Measurements from ENCODE around the gene TRIM58. TPM values are rescaled to one million over a fixed set of nuclear protein-coding genes. Genes with fewer than 3 reads are reported as not detected.

Gene TRIM58
- polyA plus RNA-seq, 1 experiment = not detected

DNA sequence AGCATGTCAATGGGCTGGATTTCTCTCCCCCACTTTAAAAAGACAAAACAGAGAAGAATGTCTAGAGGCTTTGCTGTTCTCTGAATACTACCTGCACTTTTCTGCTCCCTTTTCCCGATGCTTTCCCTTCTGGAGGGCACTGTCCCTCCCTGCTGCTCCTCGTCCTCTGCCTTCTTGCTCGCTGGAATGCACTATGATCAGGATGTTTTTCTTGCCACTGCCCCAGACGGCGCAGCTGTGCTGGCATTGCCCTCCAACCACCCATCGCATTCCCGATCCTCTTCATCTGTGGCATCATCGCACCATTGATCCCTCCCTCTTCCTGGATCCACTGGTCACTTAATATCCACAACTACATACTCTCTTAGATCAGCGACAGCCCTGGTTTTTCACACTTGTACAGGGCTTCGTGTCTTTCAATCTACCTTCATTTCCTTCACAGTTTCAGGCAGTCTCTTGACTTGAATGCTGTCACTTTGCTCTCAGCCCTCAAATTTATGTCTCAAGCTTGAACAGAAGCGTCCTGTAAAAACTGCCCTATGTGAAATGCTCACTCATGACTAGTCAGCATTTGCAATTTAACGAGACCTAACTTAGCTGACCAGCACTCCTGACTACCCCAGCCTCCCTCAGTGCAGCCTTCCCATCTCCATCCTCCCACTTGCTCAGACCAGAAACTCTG lies 11.8 kb upstream of the TRIM58 start:
- H3K27me3 ChIP-seq (ENCODE audit: control insufficient read depth, insufficient read depth, low read length) = no peaks in the 10 kb centered on the region
- H3K4me3 ChIP-seq (ENCODE audit: low read depth, low read length) = no peak overlapping the region
- CTCF ChIA-PET = no interaction called here
- POLR2A ChIA-PET = no interaction called here
- TF ChIP-seq, protein P1, sequence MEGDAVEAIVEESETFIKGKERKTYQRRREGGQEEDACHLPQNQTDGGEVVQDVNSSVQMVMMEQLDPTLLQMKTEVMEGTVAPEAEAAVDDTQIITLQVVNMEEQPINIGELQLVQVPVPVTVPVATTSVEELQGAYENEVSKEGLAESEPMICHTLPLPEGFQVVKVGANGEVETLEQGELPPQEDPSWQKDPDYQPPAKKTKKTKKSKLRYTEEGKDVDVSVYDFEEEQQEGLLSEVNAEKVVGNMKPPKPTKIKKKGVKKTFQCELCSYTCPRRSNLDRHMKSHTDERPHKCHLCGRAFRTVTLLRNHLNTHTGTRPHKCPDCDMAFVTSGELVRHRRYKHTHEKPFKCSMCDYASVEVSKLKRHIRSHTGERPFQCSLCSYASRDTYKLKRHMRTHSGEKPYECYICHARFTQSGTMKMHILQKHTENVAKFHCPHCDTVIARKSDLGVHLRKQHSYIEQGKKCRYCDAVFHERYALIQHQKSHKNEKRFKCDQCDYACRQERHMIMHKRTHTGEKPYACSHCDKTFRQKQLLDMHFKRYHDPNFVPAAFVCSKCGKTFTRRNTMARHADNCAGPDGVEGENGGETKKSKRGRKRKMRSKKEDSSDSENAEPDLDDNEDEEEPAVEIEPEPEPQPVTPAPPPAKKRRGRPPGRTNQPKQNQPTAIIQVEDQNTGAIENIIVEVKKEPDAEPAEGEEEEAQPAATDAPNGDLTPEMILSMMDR (IDR thresholded peaks at IDR 0.05; ENCODE audit: insufficient read depth, low read depth, low read length) = no peak
- no peak for DNase-seq (ENCODE audit: low read depth)
- no peaks in the 10 kb centered on the region for H3K36me3 ChIP-seq (ENCODE audit: control insufficient read depth, insufficient read depth, low read length)

DNA sequence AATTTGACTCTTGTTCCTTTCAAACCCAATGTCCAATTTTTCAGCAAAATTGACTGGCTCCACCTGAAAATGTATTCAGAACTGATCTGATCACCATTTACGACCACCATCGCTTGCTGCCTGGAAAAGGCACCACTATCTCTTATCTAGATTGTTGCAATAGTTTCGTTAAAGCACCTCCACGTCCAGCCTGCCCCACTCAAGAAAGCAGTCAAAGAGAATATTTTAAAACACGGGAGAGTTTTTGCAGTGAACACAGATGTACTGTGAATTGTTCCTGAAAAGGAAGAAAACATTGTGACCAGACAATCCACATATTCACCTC lies 11.3 kb upstream of the TRIM58 start:
- TF ChIP-seq, protein P1 (IDR thresholded peaks at IDR 0.05; ENCODE audit: insufficient read depth, low read depth, low read length) = no peak
- H3K36me3 ChIP-seq (ENCODE audit: control insufficient read depth, insufficient read depth, low read length) = no peaks in the 10 kb centered on the region
- CTCF ChIA-PET = no interaction called here
- no peaks in the 10 kb centered on the region for H3K27me3 ChIP-seq (ENCODE audit: control insufficient read depth, insufficient read depth, low read length)
- H3K4me3 ChIP-seq (ENCODE audit: low read depth, low read length) = no peak overlapping the region
- DNase-seq (ENCODE audit: low read depth) = no peak
- POLR2A ChIA-PET = no interaction called here

DNA sequence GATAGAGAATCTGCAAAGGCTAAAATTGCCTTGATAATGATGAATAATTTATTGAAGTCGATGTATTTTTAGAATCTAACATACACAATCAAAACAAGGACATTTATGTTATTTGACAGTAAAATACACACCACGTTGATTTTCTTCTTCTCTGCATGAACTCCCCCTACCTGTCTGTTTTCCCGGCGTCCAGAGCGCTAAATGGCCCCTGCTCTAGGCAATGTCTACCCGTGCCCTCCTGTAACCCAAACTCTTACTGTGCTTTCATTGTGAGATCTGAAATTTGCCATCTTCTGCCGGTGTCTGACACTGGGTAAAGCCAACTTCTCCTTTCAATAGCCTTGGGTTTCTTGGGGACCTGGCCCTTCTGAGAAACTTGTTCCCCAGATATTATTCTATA lies 8.6 kb upstream of the TRIM58 start:
- ChIA-PET POLR2A (no interaction called here), CTCF (no interaction called here)
- DNase-seq (ENCODE audit: low read depth) = no peak

DNA sequence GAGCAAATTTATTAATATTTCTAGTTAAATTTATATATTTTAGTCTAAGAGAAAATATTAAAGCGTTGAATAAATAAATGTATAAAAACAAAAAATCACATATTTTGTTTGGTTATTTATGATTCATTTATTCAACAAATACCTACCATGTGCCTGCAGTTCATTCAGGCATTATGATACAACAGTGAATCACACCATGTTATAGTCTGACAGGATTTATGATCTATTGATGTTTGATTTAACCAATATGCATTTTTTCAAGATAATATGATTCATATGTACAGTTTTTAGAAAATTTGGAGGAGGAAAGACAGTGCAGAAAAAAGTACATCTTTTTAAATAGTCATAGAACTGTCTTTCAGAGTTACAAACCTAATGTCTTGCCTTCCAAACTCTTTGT lies 7.4 kb upstream of the TRIM58 start:
- POLR2A ChIA-PET = no interaction called here
- Histone ChIP-seq H3K36me3 (ENCODE audit: control insufficient read depth, insufficient read depth, low read length) (no peaks in the 10 kb centered on the region), H3K27me3 (ENCODE audit: control insufficient read depth, insufficient read depth, low read length) (no peaks in the 10 kb centered on the region), H3K4me3 (ENCODE audit: low read depth, low read length) (no peak overlapping the region)
- TF ChIP-seq, protein P1 (IDR thresholded peaks at IDR 0.05; ENCODE audit: insufficient read depth, low read depth, low read length) = no peak
- CTCF ChIA-PET = no interaction called here
- no peak for DNase-seq (ENCODE audit: low read depth)

More for the DNA sequence above, 8.6 kb upstream of the TRIM58 start:
- Histone ChIP-seq H3K27me3 (ENCODE audit: control insufficient read depth, insufficient read depth, low read length) (no peaks in the 10 kb centered on the region), H3K4me3 (ENCODE audit: low read depth, low read length) (no peak overlapping the region), H3K36me3 (ENCODE audit: control insufficient read depth, insufficient read depth, low read length) (no peaks in the 10 kb centered on the region)
- TF ChIP-seq, protein P1 (IDR thresholded peaks at IDR 0.05; ENCODE audit: insufficient read depth, low read depth, low read length) = no peak

DNA sequence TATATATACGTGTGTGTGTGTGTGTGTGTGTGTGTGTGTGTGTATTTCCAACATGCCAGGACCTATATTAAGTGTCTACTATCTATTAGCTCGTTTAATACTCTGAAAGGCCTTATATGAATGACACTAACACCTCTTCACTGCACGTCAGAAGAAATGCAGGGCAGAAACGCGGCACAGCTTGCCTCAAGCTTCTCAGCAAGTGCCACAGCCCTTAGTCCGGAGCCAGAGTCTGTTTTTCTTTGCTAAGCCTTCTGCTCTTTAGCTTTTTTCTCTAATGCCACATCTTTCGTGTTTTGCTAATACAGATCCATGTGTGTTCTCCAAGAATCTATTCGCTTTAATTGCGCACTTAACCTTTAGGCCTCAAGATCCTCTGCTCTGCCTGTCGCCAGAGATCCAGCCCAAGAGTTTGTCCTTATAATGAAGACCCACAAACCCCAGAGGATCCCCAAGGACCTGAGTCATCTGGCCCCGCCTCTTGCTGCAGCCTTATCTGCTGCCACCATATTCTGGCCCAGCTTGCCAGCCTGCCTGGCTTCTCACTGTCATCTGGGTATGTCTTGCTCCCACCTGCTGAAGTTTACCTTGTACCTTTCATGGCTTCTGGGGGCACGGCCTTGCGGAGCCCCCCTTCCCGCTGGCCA lies 2.0 kb upstream of the TRIM58 start:
- no peaks in the 10 kb centered on the region for H3K36me3 ChIP-seq (ENCODE audit: control insufficient read depth, insufficient read depth, low read length)
- no peak for DNase-seq (ENCODE audit: low read depth)
- ChIA-PET CTCF (no interaction called here), POLR2A (no interaction called here)
- TF ChIP-seq, protein P1 (IDR thresholded peaks at IDR 0.05; ENCODE audit: insufficient read depth, low read depth, low read length) = no peak
- no peaks in the 10 kb centered on the region for H3K27me3 ChIP-seq (ENCODE audit: control insufficient read depth, insufficient read depth, low read length)
- no peak overlapping the region for H3K4me3 ChIP-seq (ENCODE audit: low read depth, low read length)

Measured in BJ (cell line).